Measurements from ENCODE around the gene VOPP1. TPM values are rescaled to one million over a fixed set of nuclear protein-coding genes. Genes with fewer than 3 reads are reported as not detected.

VOPP1 gene
- total and polyA plus RNA-seq, 8 donors, result 15.1 to 37.3 (median 19.2) TPM

DNA sequence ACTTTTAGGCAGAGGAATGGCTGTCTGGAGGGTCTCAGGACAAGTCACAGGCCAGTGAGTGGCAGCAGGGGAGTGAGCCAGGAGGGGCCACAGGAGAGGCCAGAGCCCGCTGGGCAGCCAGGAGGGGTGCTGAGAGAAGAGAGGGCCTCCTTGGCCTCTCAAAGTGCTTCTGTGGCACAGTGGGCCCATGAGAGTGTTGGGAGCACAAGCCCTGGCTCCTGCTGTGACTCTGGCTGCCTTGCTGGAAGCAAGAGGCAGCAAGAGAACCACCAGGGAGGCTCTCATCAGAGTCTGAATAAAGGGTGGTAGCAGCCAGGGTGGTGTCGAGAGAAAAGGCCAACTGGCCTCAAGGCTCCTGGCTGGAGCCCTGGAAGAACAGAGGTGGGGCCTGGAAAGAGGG is 91.1 kb downstream of the VOPP1 start:
- no peak overlapping the region for H3K4me3 ChIP-seq
- H3K4me1 ChIP-seq, result no peaks in the 10 kb centered on the region
- FAIRE-seq (no peak), ATAC-seq (no peak), DNase-seq (no peak)
- no peaks in the 10 kb centered on the region for H3K27me3 ChIP-seq
- intact Hi-C loops (cut with DNase I), result no loop called here
- no peaks in the 10 kb centered on the region for H3K36me3 ChIP-seq
- no peaks in the 10 kb centered on the region for H3K9me3 ChIP-seq
- TF ChIP-seq, protein P1, sequence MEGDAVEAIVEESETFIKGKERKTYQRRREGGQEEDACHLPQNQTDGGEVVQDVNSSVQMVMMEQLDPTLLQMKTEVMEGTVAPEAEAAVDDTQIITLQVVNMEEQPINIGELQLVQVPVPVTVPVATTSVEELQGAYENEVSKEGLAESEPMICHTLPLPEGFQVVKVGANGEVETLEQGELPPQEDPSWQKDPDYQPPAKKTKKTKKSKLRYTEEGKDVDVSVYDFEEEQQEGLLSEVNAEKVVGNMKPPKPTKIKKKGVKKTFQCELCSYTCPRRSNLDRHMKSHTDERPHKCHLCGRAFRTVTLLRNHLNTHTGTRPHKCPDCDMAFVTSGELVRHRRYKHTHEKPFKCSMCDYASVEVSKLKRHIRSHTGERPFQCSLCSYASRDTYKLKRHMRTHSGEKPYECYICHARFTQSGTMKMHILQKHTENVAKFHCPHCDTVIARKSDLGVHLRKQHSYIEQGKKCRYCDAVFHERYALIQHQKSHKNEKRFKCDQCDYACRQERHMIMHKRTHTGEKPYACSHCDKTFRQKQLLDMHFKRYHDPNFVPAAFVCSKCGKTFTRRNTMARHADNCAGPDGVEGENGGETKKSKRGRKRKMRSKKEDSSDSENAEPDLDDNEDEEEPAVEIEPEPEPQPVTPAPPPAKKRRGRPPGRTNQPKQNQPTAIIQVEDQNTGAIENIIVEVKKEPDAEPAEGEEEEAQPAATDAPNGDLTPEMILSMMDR (IDR thresholded peaks at IDR 0.05), result no peak
- 72 to 94% methylated on average over 2 of the region's 2 CpGs for WGBS, 2 donors
- H3K27ac ChIP-seq, result no peak overlapping the region

DNA sequence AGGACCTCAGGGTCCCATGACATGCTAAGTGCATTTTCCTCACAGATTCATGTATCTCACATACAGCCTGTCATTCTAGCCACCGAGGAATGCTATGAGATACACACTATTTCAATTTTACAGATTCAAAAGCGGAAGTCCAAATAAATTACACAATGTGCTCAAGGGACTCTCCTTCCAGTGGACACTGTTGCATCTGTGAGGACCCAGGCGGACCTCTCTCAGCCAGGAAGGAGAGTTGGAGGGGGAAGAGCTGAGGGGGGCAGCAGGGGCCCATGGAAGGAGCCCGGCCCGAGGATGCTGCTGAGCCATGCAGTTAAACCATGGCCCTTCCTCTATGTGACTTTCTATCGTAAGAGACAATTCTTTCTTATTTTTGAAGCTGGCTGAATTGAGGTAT is 93.6 kb downstream of the VOPP1 start:
- no peak for ATAC-seq
- Histone ChIP-seq H3K27ac (no peak overlapping the region), H3K27me3 (no peaks in the 10 kb centered on the region), H3K4me1 (no peaks in the 10 kb centered on the region), H3K9me3 (no peaks in the 10 kb centered on the region), H3K36me3 (no peaks in the 10 kb centered on the region), H3K4me3 (no peak overlapping the region)
- TF ChIP-seq, protein P1 (IDR thresholded peaks at IDR 0.05), result no peak
- no peak for DNase-seq
- FAIRE-seq, result no peak
- intact Hi-C loops (cut with DNase I), result no loop called here
- 77 to 79% methylated on average over 6 of the region's 6 CpGs for WGBS, 2 donors

DNA sequence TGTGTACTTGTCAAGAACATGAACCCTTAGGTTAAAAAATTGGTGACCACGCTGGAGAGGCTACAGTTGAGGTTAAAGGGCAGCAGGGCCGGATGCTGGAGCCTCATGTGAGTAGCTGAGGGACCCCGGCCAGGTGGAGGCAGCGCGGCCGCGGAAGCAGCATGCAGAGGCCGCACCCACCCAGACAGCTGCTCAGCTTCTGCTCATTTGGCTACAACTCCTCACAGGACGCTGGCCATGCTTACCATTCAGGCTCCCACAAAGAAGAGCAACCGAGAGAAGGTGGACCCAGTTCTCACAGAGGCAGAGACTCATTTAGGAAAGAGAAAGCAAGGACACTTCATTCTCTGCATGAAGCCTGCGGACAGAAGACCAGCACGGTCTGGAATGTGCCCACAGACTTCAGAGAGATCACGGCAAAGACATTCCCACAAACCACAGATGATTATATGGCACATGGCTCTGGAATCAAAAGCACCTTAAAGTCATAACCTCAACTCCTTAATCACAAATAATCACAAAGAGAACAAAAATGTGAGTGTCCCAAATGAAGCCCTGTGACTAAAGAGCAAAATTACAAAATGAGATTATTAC is 94.4 kb downstream of the VOPP1 start:
- no peak overlapping the region for H3K4me3 ChIP-seq
- DNase-seq, result no peak
- 85 to 88% methylated on average over 13 of the region's 13 CpGs for WGBS, 2 donors
- TF ChIP-seq, protein P1 (IDR thresholded peaks at IDR 0.05), result no peak
- no peak overlapping the region for H3K27ac ChIP-seq
- H3K36me3 ChIP-seq, result no peaks in the 10 kb centered on the region
- no peaks in the 10 kb centered on the region for H3K4me1 ChIP-seq
- intact Hi-C loops (cut with DNase I), result no loop called here
- no peak for ATAC-seq
- H3K27me3 ChIP-seq, result no peaks in the 10 kb centered on the region
- no peaks in the 10 kb centered on the region for H3K9me3 ChIP-seq
- FAIRE-seq, result no peak

GRCh38 chr7:55476852-55477780 is 95.2 kb downstream of the VOPP1 start:
- FAIRE-seq, result no peak
- H3K36me3 ChIP-seq, result no peaks in the 10 kb centered on the region

More at GRCh38 chr7:55476852-55477780, 95.2 kb downstream of the VOPP1 start:
- WGBS, 2 donors, result 87 to 88% methylated on average over 19 of the region's 19 CpGs
- DNase-seq (no peak), ATAC-seq (no peak)
- H3K4me1 ChIP-seq, result no peaks in the 10 kb centered on the region
- no peaks in the 10 kb centered on the region for H3K9me3 ChIP-seq
- H3K27me3 ChIP-seq, result no peaks in the 10 kb centered on the region
- TF ChIP-seq, protein P1 (IDR thresholded peaks at IDR 0.05), result no peak
- intact Hi-C loops (cut with DNase I), result no loop called here
- no peak overlapping the region for H3K27ac ChIP-seq
- H3K4me3 ChIP-seq, result no peak overlapping the region
